ENCODE measurements around the gene KCNT2.
"Not testable (repeated sequence)": the region's sequence is repeated elsewhere in the genome, so short reads cannot be mapped to it uniquely, and the experiment has no call there.

The KCNT2 gene

DNA sequence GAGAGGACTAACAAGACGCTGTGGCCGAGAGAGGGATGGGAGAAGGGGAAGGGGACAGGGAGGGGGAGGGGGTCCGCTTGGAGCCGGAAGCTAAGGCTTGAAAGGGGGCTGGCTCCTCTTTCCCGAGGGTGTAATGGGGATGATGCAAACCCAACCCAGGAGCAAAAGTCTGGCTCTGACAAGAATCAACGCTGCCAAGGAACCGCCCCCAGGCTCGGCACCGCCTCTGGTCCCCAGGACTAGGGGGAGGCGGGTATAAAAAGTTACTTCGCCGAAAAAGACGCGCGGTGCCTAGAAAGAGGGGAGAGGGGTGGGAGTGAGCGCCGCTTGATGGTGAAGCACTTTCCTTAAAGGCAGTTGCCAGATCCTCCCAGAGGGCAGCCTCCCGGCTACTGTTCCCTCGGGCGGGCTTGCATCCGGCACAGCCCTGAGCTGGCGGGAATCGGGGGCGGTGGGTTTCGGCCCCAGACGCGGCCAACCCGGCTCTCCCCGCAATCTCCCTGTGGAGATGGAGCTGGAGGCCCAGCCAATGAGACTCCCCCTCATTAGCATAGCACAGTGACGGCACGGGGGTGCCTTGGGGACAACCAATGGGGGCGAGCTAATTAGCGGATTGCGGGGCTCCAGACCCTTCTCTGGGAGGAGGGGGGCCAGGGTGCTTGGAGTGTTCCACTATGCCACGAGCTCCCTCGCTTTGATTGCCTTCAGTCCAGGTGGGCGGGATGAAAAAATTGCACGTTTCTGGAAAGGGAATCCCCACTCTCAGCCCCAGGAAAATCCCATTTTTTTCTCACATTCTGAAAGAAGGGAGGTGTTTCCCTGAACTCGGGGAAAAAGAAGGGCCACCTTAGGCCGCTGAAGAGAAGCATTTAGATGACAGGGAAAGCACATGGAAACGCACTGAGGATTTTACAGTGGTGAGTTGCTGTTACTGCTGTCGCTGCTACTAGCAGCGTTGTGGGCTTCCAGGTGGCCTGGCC lies at the start of gene KCNT2:
TSS of gene KCNT2 (minus strand) at position 51 of the 980 bp plus-strand sequence. CDS start 131 bp downstream, outside the sequence.
- DNase-seq (ENCODE audit: low spot score): no peak

DNA sequence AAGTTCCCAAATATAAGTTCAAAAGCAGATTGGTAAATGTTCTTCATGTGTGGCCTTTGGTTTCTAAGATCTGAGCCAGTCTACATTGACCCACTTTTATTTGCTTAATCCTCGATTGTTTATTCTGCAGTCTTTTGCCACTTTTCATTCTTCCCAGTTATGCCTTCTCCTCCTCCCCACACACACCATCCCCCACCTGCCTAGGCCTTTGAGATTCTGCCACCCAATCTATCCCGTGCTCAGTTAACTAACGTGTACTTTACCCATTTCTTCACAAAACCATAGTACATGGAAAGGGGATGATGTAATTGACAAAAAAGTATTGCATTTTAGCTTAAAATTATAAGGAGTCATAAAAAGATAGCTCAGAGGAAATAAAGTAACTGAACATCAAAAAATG lies 47.3 kb upstream of the KCNT2 start:
- DNase-seq (ENCODE audit: low spot score): no peak

DNA sequence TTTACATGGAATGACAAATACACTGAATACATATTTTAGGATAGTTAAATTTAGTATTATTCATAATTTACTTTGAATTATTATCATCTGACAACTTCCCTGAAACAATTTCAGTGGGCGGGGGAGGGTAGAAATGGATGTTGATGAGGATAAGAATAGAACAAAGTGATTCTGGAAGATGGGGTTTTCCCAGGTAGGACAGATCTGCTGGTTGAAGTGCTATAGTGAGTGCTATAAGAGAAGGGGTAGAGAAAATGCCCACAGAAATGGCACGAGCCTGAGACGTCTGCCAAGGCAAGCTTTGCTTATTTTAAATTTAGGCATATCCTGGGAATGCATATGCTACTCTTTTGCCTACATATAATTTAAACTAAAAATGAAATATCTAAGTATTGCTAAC lies 46.8 kb upstream of the KCNT2 start:
- DNase-seq (ENCODE audit: low spot score): no peak

GRCh38 chr1:196654271-196654670 lies 46.0 kb upstream of the KCNT2 start:
- DNase-seq (ENCODE audit: low spot score): no peak

- no peak for DNase-seq (ENCODE audit: low spot score)
Observed at GRCh38 chr1:196651637-196652215, 43.5 kb upstream of the KCNT2 start, which contains the start of gene CFH. TSS of gene CFH (plus strand) at chr1:196652043. CDS start at chr1:196652118, 75 bp downstream.

- no peak for DNase-seq (ENCODE audit: low spot score)
Observed at GRCh38 chr1:196651079-196651478, 42.8 kb upstream of the KCNT2 start.

DNA sequence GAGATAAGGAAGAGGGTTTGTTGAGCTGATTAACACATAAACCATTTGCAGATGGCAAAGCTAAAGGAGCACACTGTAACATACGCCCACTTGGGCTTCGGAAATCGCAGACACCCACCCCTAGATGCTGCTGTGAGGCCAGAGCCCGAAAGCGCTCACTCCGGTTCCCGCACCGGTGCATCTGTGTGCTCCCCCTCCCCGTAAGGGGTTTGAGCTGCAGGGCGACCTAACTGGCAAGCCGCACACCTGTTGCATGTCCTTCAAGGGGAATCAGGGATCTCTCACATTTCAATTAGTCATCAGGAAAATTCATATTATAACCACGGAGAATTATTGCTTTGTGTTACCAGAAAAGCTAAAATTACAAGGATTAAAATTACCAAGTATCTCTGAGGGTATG lies 42.2 kb upstream of the KCNT2 start:
- no peak for DNase-seq (ENCODE audit: low spot score)

GRCh38 chr1:196649990-196650389 lies 41.8 kb upstream of the KCNT2 start:
- no peak for DNase-seq (ENCODE audit: low spot score)

GRCh38 chr1:196640976-196641375 lies 32.7 kb upstream of the KCNT2 start:
- DNase-seq (ENCODE audit: low spot score): no peak

DNA sequence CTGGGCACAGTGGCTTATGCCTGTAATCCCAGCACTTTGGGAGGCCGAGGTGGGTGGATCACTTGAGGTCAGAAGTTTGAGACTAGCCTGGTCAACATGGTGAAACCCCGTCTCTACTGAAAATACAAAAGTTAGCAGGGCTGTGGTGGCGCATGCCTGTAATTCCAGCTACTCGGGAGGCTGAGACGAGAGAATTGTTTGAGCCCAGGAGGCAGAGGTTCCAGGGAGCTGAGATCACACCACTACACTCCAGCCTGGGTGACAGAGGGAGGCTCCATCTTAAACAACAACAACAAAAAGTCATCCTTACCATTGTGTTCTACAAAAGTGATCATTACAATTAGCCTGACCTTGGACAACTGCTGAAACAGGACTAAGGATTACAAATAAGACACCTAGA lies 31.1 kb upstream of the KCNT2 start:
- DNase-seq (ENCODE audit: low spot score): not testable (repeated sequence)

DNA sequence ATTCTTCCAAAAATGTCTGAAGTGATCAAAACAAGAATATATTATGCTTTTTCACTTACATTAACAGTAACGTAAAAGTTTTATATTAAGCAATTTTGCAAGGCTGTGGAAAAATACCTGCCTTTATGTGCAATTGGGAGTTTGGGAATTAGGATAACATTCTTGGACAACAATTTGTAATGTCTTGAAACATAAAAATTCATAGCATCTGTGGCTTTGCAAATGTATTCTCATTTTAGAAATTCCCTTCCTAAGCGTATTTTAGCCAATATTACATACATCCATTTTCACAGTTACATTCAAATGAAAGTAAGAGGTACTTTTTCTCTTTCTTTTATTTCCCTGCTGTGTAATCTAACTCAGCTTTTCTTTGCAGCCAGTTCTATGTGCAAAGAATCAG lies 30.2 kb upstream of the KCNT2 start:
- no peak for DNase-seq (ENCODE audit: low spot score)

GRCh38 chr1:196637606-196638005 lies 29.4 kb upstream of the KCNT2 start:
- no peak for DNase-seq (ENCODE audit: low spot score)

DNA sequence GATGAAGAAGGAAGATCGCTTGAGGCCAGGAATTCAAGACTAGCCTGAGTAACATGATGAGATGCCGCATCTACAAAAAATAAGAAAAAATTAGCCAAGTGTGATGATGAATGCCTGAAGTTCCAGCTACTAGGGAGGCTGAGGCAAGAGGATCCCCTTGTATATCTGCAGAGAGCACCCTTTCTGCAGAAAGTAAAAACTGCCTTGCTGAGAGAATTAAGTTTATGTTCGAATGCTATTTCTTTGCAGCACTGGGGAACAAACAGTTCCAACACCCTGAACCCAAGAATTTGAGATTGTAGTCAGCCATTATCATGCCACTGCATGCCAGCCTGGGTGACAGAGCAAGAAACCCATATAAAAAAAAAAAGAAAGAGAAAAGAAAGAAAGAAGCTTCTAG lies 20.6 kb upstream of the KCNT2 start:
- no peak for DNase-seq (ENCODE audit: low spot score)

GRCh38 chr1:196623079-196623478 lies 14.8 kb upstream of the KCNT2 start:
- no peak for DNase-seq (ENCODE audit: low spot score)

DNA sequence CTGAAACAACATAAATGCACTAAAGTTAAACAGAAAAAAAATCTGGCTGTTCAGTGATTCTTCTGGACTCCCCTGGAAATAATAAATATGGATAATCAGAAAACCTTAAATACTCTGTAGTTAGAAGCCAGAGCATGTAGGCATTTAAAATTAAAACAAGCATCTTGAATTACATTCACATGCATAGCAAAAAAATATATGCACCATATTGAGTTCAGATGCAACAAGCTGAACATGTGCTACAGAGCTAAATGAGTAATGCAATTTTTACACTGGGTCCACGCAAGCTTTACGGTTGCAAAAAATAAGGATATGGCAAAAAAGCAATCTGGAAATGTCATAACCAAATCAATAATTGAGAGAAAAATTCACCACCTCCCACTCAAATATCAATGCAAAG lies 11.5 kb upstream of the KCNT2 start:
- no peak for DNase-seq (ENCODE audit: low spot score)

- no peak for DNase-seq (ENCODE audit: low spot score)
Observed at GRCh38 chr1:196611873-196612272, 3.6 kb upstream of the KCNT2 start.

- DNase-seq (ENCODE audit: low spot score): no peak
Observed at GRCh38 chr1:196609370-196609737, 1.1 kb upstream of the KCNT2 start.

DNA sequence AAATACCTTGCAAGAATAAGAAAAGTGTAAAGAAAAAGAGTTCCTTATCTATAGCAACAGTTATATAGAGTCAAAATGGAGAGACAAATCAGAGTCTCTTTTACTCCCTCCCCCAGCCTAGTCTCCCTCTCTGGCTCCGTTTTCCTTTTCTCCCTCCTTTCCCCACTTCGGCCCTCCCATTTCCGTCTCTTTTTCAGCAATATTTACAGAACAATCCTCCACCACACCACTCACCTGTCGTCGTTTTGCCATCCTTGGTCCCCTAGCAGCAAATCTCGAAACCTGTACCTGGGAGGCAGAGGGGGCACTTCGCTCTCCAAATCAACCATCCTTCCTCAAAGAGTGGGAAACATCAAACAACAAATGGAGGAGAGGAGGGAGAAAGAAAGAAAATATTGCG lies 259 bp downstream of the KCNT2 start:
- no peak for DNase-seq (ENCODE audit: low spot score)

DNA sequence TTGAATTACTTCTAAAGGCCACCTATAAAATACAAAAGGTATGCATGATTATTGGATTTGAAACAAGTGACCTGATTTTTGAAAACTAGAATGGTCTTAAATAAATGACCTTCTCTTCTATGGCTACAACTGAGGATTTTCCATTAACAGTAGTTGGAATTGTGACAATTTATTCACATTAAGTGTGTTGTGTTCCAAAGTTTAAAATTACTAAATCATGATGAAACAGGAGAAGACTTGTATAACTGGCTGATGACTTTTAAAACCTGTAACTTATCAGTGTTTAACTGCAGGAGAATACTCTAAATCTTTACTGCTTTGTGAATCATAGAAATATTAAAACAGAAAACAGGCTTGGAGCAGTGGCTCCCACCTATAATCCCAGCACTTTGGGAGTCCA lies 4.6 kb downstream of the KCNT2 start:
- no peak for DNase-seq (ENCODE audit: low spot score)

- DNase-seq (ENCODE audit: low spot score): no peak
Observed at GRCh38 chr1:196598942-196599748, 9.1 kb downstream of the KCNT2 start.

DNA sequence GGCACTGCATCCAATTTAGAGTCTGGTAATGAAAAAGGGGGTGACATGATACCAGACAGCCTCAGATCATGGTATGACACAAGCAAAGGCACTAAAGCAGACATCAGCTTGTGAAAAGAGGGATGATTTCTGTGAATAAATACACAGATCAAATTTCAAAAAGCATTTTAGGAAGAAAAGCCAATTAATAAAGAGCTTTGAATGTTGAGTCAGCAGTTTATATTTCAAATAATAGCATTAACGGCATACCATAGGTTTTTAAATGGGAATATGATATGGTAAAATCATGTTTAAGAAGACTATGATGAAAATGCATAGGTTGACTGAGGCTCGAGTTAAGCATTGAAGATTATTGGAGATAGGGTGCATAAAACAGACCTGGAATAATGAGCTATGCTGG lies 13.5 kb downstream of the KCNT2 start:
- no peak for DNase-seq (ENCODE audit: low spot score)

GRCh38 chr1:196593955-196594354 lies 14.3 kb downstream of the KCNT2 start:
- DNase-seq (ENCODE audit: low spot score): no peak

DNA sequence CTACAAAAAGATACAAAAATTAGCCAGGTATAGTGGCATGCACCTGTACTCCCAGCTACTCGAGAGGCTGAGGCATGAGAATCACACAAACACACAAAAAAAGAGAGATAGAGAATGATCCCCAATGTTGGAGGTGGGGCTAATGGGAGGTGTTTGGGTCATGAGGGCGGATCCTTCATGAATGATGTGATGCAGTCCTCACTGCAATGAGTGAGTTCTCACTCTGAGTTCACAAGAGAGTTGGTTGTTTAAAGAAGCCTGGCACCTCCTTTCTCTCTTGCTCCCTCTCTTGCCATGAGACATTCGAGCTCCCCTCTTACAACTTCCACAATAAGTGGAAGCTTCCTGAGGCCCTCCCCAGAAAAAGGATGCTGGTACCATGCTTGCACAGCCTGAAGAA lies 17.3 kb downstream of the KCNT2 start:
- DNase-seq (ENCODE audit: low spot score): no peak
